Measurements from ENCODE around the gene OR2T3.
"Not testable (repeated sequence)": the region's sequence is repeated elsewhere in the genome, so short reads cannot be mapped to it uniquely, and the experiment has no call there.

The OR2T3 gene

GRCh38 chr1:248500305-248501035 lies 27.3 kb downstream of the OR2T3 start:
- H3K4me1 Mint-ChIP-seq; ATAC-seq (ENCODE audit: low read depth); H3K36me3 Mint-ChIP-seq; H3K27me3 Mint-ChIP-seq; H3K9me3 Mint-ChIP-seq; H3K4me3 Mint-ChIP-seq; DNase-seq (ENCODE audit: low spot score in 2 of 2); H3K27ac Mint-ChIP-seq: not testable (repeated sequence)

- not testable (repeated sequence) for H3K4me3 Mint-ChIP-seq; H3K27ac Mint-ChIP-seq; DNase-seq (ENCODE audit: low spot score in 2 of 2); H3K9me3 Mint-ChIP-seq; H3K36me3 Mint-ChIP-seq; ATAC-seq (ENCODE audit: low read depth); H3K4me1 Mint-ChIP-seq; H3K27me3 Mint-ChIP-seq
Observed at GRCh38 chr1:248507773-248508172, 34.6 kb downstream of the OR2T3 start, which contains the start of gene OR2G6. TSS of gene OR2G6 (plus strand) at chr1:248508073. CDS start at chr1:248521647, 13,574 bp downstream.

- H3K36me3 Mint-ChIP-seq; DNase-seq (ENCODE audit: low spot score in 2 of 2); H3K4me3 Mint-ChIP-seq; H3K27me3 Mint-ChIP-seq; H3K4me1 Mint-ChIP-seq; H3K27ac Mint-ChIP-seq; H3K9me3 Mint-ChIP-seq; ATAC-seq (ENCODE audit: low read depth): not testable (repeated sequence)
Observed at GRCh38 chr1:248510217-248510616, 37.1 kb downstream of the OR2T3 start.

GRCh38 chr1:248521856-248522255 lies 48.7 kb downstream of the OR2T3 start:
- no peaks in the 10 kb centered on the region for H3K9me3 Mint-ChIP-seq
- DNase-seq (ENCODE audit: low spot score in 2 of 2) (no peak), ATAC-seq (ENCODE audit: low read depth) (no peak)
- H3K27me3 Mint-ChIP-seq: peaks cover 4% of the 10 kb centered on the region
- no peak overlapping the region for H3K27ac Mint-ChIP-seq
- no peak overlapping the region for H3K4me3 Mint-ChIP-seq
- no peaks in the 10 kb centered on the region for H3K4me1 Mint-ChIP-seq
- H3K36me3 Mint-ChIP-seq: peaks cover 7% of the 10 kb centered on the region
